Stimulated activated naive B cell treated with anti-CD40 and anti-IgM and Interleukin-4, amounts not matched to agents 10 μg/mL and 1 μg/mL and 100 μg/mL, for 72 hours (primary cell): ENCODE measurements around the gene TAS1R1.
"Not testable (repeated sequence)": the region's sequence is repeated elsewhere in the genome, so short reads cannot be mapped to it uniquely, and the experiment has no call there.

Experiments
- ATAC-seq, 2 donors: fragments of 150-1000 bp; cut with Tn5 transposase; replicated peaks; 2 replicates each; pipeline ENCODE4 v1.10.0; 2021; ENCODE audit warnings: moderate library complexity in 1 of 2
- DNase-seq: peaks from one replicate; pipeline ENCODE4 v3.0.0; 2021
- H3K27ac Mint-ChIP-seq: one replicate; pipeline ENCODE4 v1.8.0; 2022; ENCODE audit warnings: mild to moderate bottlenecking, mixed read lengths
- H3K27me3 Mint-ChIP-seq, 2 donors: one replicate each; pipeline ENCODE4 v1.8.0; 2022; ENCODE audit warnings: mixed read lengths in 2 of 2
- H3K36me3 Mint-ChIP-seq, 2 donors: one replicate each; pipeline ENCODE4 v1.8.0; 2022; ENCODE audit warnings: mixed read lengths in 2 of 2, mild to moderate bottlenecking in 1 of 2
- H3K4me1 Mint-ChIP-seq, 2 donors: one replicate each; pipeline ENCODE4 v1.8.0; 2022; ENCODE audit warnings: mixed read lengths in 2 of 2, mild to moderate bottlenecking in 1 of 2
- H3K4me3 Mint-ChIP-seq, 2 donors: one replicate each; pipeline ENCODE4 v1.8.0; 2022; ENCODE audit warnings: mild to moderate bottlenecking in 2 of 2, mixed read lengths in 2 of 2, moderate library complexity in 1 of 2
- H3K9me3 Mint-ChIP-seq, 2 donors: one replicate each; pipeline ENCODE4 v1.8.0; 2022; ENCODE audit warnings: mixed read lengths in 2 of 2, mild to moderate bottlenecking in 1 of 2

The TAS1R1 gene

DNA sequence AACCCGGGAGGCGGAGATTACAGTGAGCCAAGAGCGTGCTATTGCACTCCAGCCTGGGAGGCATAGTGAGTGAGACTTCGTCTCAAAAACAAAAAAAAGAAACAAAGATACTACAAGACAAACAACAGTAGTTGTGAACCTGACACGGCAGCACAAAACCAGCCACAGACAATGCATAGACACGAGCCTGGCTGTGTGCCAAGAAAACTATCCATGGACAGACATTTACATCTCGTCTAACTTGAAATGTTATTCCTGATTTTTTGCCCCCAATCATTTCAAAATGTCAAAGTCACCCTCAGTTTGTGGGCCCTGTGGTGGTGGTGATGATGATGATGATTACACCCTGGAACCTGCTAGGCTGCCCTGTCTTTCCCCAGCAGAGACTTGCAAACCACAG, 41.2 kb downstream of the TAS1R1 start:
- Mint-ChIP-seq H3K4me1 (peaks cover 30 to 64% of the 10 kb centered on the region in 2 donors), H3K9me3 (no peaks in the 10 kb centered on the region), H3K27me3 (no peaks in the 10 kb centered on the region), H3K36me3 (peaks cover 22 to 61% of the 10 kb centered on the region in 2 donors), H3K4me3 (no peak overlapping the region), H3K27ac (peak overlapping the region; percentile 9)
- DNase-seq (no peak), ATAC-seq (no peak)

DNA sequence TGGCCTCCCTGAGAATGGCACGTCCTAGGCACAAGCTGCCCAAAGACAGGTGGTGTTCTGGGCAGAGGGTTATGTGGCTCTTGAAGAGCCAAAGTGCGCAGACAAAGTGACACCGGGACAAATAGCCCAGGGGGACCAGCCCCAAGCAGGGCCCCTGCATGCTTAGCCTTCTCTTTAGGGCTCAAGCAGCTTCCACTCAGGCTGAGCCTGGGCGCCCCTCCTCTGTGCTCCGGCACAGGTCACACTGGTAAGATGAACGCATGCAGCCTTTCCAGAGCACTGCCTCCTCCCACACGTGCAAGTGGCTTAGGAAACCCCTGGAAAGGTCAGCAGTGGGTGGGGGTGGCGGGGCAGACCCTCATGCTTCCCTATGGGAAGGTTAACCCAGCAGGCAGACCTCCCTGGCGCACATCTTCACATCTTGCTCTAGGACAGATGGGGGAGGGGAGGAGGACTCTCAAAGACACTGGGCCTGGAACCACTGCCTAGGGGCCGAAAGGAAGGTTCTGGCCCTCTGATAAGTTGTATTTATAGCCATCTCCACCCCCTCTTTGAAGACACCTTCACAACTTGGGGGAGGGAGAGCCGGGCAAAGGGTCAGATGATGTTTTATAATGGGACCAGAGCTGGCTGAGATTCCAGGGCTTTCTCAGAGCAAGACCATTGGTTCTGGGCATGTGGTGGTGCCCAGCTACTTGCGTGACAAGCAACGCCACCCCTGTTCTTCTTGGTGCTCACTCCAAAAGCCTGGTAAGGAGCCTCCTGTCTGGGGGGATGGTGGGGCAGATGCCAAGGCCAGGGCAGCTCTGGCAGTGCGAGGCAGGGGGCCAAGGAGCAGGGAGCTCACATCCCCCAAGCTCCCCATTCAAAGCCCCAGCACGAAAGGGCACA, 42.0 kb downstream of the TAS1R1 start:
- H3K9me3 Mint-ChIP-seq: no peaks in the 10 kb centered on the region
- DNase-seq: no peak
- peaks cover 22 to 61% of the 10 kb centered on the region in 2 donors for H3K36me3 Mint-ChIP-seq
- H3K4me1 Mint-ChIP-seq: peaks cover 25 to 59% of the 10 kb centered on the region in 2 donors
- no peaks in the 10 kb centered on the region for H3K27me3 Mint-ChIP-seq
- no peak overlapping the region for H3K27ac Mint-ChIP-seq
- ATAC-seq: no peak
- H3K4me3 Mint-ChIP-seq: peak overlapping the region in 1 of 2 donors; percentile 36

DNA sequence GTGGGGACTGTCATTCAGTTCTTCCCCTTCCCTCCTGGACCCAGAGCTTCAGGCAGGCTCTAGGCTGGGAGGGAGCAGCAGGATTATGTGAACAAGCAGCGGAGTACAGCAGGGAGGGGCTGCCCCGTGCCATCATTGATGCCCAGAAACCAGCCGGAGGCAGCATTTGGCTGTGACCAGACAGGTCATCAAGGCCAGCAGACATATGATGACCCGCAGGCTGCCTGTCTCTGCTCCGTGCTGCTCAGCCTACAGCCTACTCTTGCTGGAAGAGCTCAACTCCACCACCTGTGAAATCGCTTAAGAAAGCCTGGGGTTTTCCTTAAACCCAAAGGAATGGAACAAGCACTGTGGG, 42.6 kb downstream of the TAS1R1 start:
- H3K27me3 Mint-ChIP-seq: no peaks in the 10 kb centered on the region
- DNase-seq (no peak), ATAC-seq (no peak)
- H3K27ac Mint-ChIP-seq: no peak overlapping the region
- H3K4me3 Mint-ChIP-seq: no peak overlapping the region
- H3K36me3 Mint-ChIP-seq: peaks cover 22 to 56% of the 10 kb centered on the region in 2 donors
- peaks cover 25 to 59% of the 10 kb centered on the region in 2 donors for H3K4me1 Mint-ChIP-seq
- no peaks in the 10 kb centered on the region for H3K9me3 Mint-ChIP-seq

DNA sequence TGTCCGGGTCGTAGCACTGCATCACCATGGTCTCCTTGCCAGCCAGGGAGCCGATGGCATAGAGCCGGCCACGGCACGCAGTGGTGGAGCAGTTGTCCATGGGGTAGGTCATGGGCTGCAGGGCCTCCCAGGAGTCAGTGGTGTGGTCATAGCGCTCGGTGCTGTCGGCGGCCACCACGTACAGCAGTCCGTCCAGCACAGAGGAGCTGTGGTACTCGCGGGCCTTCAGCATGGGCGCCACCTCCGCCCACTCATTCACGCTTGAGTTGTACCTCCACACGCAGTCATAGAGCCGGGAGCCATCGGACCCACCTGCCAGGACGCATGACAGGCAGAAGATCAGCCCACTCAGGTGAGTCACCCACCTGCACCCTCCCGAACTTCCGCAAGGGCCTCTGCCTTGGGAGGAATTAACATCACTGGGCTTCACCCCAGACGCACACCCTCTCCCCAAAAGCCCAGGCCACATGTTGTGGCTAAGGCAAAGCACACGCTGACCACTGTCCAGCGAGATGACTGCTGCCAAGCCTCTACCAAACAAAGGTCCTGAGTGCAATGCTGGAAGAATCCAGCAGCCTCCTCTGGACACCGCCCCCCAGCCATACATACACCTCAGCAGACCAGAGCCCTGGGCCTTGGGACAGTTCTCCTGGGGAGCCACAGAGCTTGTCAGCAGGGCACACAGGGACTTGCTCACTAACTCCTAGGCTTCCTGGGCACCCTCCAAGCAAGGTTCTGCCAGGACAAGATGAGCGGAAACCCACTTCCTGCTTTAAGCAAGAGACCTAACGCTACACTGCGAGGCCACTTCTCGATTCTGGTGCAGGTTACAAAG, 44.3 kb downstream of the TAS1R1 start:
- DNase-seq: no peak
- no peak for ATAC-seq
- H3K36me3 Mint-ChIP-seq: peaks cover 13 to 42% of the 10 kb centered on the region in 2 donors
- H3K9me3 Mint-ChIP-seq: no peaks in the 10 kb centered on the region
- H3K27me3 Mint-ChIP-seq: no peaks in the 10 kb centered on the region
- H3K4me1 Mint-ChIP-seq: peaks cover 30 to 69% of the 10 kb centered on the region in 2 donors
- H3K27ac Mint-ChIP-seq: peak overlapping the region; percentile 31
- H3K4me3 Mint-ChIP-seq: peak overlapping the region; percentile 69 to 91

DNA sequence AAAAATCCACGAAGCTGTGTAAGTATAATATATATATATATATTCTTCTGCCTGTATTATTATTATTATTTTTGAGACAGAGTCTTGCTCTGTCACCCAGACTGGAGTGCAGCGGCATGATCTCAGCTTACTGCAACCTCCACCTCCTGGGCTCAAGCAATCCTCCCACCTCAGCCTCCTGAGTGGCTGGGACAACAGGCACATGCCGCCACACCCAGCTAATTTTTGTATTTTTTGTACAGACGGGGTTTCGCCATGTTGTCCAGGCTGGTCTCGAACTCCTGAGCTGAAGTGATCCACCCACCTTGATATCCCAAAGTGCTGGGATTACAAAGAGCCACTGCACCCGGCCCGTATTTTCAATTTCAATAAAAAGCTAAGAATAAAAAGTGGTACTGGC, 44.9 kb downstream of the TAS1R1 start:
- peak overlapping the region; percentile 91 to 93 for H3K4me3 Mint-ChIP-seq
- peaks cover 29 to 69% of the 10 kb centered on the region in 2 donors for H3K4me1 Mint-ChIP-seq
- peak overlapping the region; percentile 9 for H3K27ac Mint-ChIP-seq
- ATAC-seq, H3K27me3 Mint-ChIP-seq, H3K9me3 Mint-ChIP-seq, DNase-seq: not testable (repeated sequence)
- H3K36me3 Mint-ChIP-seq: peaks cover 13 to 40% of the 10 kb centered on the region in 2 donors

DNA sequence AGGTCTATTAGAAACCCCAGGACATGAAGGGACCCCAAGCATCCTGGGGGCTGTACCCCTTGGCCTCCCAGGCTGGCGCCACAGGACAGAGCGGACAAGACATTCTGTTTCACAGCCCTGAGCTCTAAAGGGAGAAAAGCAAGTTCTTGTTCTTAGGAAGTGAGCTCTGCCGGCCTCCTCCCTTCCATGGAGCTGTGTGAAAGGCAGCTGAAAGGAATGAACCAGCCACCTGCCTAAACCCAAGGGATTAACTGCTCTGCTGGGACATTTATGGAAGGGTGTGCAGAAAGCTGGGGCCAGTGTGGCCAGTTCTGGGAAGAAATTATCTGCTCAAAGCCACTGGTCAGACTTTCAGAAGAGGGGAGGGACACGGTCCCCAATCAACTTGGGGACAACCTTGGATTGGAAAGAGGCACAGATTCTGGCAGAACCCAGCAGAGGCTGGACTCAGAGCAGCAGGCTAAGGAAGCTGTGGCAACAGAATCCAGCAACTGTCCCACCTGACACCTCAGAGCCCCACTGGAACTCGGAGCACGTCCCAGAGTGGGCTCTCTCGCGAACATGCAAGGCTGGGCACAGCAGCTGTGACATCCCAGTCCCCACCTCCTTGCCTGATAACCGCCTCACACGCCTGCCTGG, 45.4 kb downstream of the TAS1R1 start:
- Mint-ChIP-seq H3K27ac (peak overlapping the region; percentile 92), H3K9me3 (no peaks in the 10 kb centered on the region), H3K4me3 (peak overlapping the region; percentile 91 to 93), H3K36me3 (peaks cover 10 to 34% of the 10 kb centered on the region in 2 donors), H3K27me3 (no peaks in the 10 kb centered on the region), H3K4me1 (peaks cover 26 to 66% of the 10 kb centered on the region in 2 donors)
- ATAC-seq (peak in 1 of 2 donors; percentile 0), DNase-seq (no peak)

DNA sequence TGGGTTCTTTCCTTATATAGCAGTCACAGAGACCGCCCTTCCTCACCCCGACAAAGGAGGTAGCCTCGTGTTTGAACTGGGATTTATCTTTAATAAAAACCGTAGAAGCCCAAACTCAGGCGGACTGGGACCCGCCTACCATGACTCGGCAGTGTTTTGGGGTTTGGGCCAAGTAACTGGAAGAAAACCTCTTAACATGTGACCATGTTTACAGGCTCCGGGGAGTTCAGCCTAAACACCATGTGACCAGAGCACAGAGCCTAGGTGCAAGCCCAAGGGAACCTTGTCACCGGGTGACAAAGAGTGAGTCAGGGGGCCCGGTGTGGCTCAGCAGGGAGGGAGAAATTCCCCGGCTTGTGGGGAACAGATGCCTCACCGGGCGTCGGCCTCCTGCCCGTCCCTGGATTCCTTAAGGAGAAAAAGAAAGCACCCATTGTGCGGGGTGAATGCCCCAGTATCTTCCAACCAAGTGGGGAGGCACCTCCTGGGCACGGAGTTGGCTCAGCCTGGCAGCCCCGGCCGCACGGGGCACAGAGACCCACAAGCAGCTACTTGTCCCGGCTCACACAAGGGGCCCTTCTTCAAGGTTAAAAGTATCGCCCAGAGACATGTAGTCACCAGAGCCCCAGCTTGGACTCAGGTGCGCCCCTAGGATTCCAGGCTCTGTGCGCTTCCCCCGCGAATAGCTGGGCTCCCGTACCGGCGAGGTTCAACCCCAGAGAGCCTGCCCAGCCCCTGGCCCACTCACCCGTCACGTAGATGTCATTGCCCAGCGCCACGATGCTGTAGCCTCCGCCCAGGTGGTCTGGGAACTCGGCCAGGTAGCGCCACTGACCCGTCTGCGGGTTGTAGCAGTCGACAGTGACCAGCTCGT, 46.2 kb downstream of the TAS1R1 start:
- no peaks in the 10 kb centered on the region for H3K9me3 Mint-ChIP-seq

DNA sequence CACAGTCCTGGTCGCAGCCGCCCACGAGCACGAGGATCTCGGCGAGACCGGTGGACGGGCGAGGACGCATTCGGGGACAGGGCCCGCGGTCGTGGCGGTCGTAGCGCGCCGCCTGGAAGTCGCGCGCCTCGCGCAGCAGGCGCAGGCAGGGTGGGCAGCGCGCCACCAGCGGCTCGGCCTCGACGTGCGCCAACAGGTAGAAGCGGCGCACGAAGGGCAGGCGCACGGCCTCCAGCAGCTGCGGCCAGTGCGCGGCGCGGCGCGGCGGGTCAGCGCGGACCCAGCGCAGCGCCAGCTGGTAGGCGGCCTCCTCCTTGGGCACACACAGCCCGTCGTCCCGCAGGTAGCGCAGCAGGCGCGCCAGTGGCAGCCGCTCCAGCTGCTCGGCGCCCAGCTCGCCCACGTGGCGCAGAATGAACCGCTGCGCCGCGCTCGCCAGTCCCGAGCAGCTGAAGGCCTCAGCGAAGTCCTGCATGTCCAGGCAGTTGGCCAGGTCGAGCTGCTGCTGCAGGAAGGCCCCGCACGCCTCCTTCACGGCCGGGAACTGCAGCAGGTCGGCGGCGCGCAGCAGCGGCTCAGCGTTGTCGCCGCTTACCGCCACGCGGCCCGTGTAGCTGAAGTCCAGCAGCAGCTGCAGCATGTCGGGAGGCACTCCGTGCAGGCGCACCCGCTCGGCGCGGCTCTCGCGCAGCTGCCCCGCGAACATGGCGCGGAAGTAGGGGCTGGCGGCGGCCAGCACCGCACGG, 47.0 kb downstream of the TAS1R1 start:
- DNase-seq: no peak
- Mint-ChIP-seq H3K4me3 (peak overlapping the region; percentile 91 to 93), H3K27me3 (no peaks in the 10 kb centered on the region), H3K27ac (peak overlapping the region; percentile 92), H3K4me1 (peaks cover 26 to 50% of the 10 kb centered on the region in 2 donors), H3K9me3 (no peaks in the 10 kb centered on the region), H3K36me3 (peaks cover 4 to 24% of the 10 kb centered on the region in 2 donors)
- peak; percentile 47 to 54 for ATAC-seq

More for the DNA sequence above, 46.2 kb downstream of the TAS1R1 start:
- H3K36me3 Mint-ChIP-seq: peaks cover 5 to 27% of the 10 kb centered on the region in 2 donors
- ATAC-seq (peak; percentile 50 to 62), DNase-seq (peak; percentile 61)
- H3K27me3 Mint-ChIP-seq: no peaks in the 10 kb centered on the region
- H3K4me3 Mint-ChIP-seq: peak overlapping the region; percentile 91 to 93
- peaks cover 26 to 58% of the 10 kb centered on the region in 2 donors for H3K4me1 Mint-ChIP-seq
- peak overlapping the region; percentile 92 for H3K27ac Mint-ChIP-seq

DNA sequence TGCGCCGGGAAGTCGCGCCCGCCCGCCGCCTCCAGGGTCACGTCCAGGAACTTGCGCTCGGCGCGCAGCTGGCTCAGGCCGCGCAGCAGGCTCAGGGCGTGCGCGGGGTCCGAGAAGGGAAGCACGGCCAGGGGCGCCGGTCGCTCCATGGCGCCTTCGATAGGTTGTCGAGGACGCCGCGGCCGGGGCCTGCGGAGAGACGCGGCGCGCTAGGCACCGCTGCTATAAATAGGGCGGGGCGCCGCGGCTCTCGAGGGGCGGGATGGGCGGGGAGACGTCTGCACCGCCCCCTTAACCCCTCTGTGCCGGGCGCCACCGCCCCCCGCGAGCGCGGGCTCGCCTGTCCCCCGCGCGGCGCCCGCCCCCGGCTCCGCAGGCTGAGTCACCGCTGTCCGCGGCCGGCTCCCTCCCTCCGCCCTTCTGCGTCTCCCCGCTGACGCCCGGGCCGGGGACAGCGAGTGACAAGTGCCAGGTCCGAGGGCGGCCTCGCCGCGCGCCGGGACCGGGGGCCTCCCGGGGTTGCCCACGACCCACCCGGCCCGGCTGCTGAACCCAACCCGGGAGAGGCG, 47.6 kb downstream of the TAS1R1 start, which contains the start of gene KLHL21:
Gene KLHL21 (minus strand): TSS at position 201 of the 569 bp plus-strand sequence. CDS start 52 bp downstream, at position 149.
- DNase-seq: peak; percentile 86

DNA sequence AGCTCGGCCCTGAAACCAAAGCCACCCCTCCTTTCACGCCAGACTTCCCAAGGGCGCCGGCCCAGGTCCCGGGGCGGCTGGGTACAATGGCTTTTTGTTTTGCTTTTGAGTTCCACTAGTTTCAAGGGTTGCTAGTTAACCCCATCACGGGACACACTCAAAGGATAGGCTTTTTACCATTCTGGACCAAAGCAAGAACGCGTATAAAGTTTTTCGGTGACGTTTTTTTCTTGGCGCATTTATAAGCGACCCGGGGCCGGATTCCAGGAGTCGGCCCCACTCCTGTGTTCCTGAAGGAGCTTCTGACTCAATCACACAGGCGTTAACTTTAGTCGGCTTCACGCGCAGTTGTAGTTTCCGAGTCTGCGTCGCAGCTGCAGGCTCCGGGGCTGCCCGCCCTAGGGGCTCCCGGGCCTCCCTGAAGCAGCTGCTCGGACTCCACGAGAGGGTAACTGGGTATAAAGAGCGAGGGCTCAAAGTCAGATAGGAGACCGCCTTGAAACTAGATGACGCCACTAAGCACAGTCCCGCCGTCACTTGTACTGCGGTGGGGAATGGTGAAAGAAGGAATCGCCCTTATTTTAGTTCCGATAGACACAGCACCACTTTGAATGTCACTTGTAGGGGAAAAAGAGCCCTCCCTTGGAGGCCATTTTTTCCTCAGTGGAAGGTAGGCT, 48.3 kb downstream of the TAS1R1 start:
- Mint-ChIP-seq H3K4me1 (peaks cover 21 to 42% of the 10 kb centered on the region in 2 donors), H3K27me3 (no peaks in the 10 kb centered on the region), H3K36me3 (peaks cover 2 to 17% of the 10 kb centered on the region in 2 donors), H3K4me3 (peak overlapping the region; percentile 82 to 87), H3K9me3 (no peaks in the 10 kb centered on the region), H3K27ac (peak overlapping the region; percentile 96)
- peak; percentile 59 for DNase-seq
- ATAC-seq: peak; percentile 45 to 47

More for the DNA sequence above, 47.6 kb downstream of the TAS1R1 start, which contains the start of gene KLHL21:
- H3K9me3 Mint-ChIP-seq: no peaks in the 10 kb centered on the region
- H3K36me3 Mint-ChIP-seq: peaks cover 2 to 20% of the 10 kb centered on the region in 2 donors
- H3K27me3 Mint-ChIP-seq: no peaks in the 10 kb centered on the region
- H3K27ac Mint-ChIP-seq: peak within 1 kb of the TSS; percentile 96
- H3K4me1 Mint-ChIP-seq: peaks cover 24 to 43% of the 10 kb centered on the region in 2 donors
- peak; percentile 67 to 77 for ATAC-seq
- H3K4me3 Mint-ChIP-seq: peak within 1 kb of the TSS; percentile 91 to 93

DNA sequence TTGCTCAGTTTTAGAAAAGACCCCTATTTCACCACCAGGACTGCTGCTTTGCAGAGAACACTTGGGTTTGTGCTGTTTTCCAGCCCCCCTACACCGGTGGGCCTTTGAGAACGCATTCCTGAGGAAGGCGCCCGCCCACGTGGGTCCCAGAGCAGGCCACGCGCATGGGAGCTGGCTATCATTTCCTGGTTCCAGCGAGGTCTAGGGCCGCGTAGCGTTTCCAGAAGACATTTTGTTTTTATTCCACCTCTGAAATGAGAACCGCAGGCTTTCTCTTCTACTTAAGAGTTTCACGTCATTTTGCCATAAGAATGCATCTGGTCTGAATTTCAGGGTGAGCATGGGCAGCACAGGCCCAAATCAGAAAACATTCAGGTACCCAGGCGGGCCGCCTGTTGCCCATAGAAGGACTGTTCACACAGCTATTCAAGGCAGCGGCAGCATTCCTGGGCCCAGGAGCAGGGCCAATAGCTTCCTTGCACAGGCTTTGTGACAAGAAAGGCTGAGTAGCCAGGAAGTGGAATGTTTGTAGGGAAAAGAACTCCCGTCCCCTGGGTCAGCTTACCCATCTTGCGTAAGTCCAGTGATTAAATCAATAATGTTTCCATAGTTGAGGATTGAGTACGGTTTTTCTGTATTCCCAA, 48.9 kb downstream of the TAS1R1 start:
- Mint-ChIP-seq H3K36me3 (peaks cover 2 to 12% of the 10 kb centered on the region in 2 donors), H3K9me3 (no peaks in the 10 kb centered on the region), H3K4me3 (peak overlapping the region; percentile 82 to 87), H3K4me1 (peaks cover 20 to 36% of the 10 kb centered on the region in 2 donors), H3K27me3 (no peaks in the 10 kb centered on the region), H3K27ac (peak overlapping the region; percentile 96)
- no peak for ATAC-seq
- no peak for DNase-seq
